K562 (cell line): Measurements from ENCODE around the gene CMSS1. TPM values are rescaled to one million over a fixed set of nuclear protein-coding genes. Genes with fewer than 3 reads are reported as not detected.

Experiments
- ATAC-seq: fragments of 200-7000 bp; cut with Tn5 transposase; 3 replicates; pipeline ENCODE4 v1.9.1; 2020; ENCODE audit warnings: moderate library complexity
- BruUV-seq: library from RNA; stranded (reverse); fragments of 400-500 nt; replicated peaks from 2 replicates; lab custom pipeline; 2021; lab: Mats Ljungman, UMichigan
- CTCF ChIA-PET: fragments of 300-600 bp; formaldehyde crosslinking; extraction: SDS; loops from one replicate; lab custom pipeline; 2021; ENCODE audit warnings: low intra/inter-chr PET ratio; lab: Yijun Ruan, JAX
- POLR2A ChIA-PET: fragments of 300-600, 350-650 bp; sonication (Branson Sonifier 250); formaldehyde crosslinking; extraction: SDS; loops from one replicate; lab custom pipeline; 2021; ENCODE audit warnings: antibody characterized with exemption, inconsistent platforms; lab: Yijun Ruan, JAX
- DNase-seq, 4 experiments: peaks; one replicate each; pipeline versions ENCODE4 v3.0.0 to v3.0.0-alpha.2; 2011 to 2018; ENCODE audit warnings: low spot score in 3 of 4, mixed read lengths in 3 of 4; ENCODE audit errors: extremely low read depth in 1 of 4
- FAIRE-seq: peaks from 2 replicates; lab custom pipeline; 2011; peaks lifted over from hg19 to GRCh38; lab: Jason Lieb, UNC
- H2AFZ ChIP-seq: 2 replicates; pipeline ENCODE4 v1.6.0; 2011; ENCODE audit warnings: low read depth, low read length, control low read depth, inconsistent platforms
- H3K27ac ChIP-seq: fragments of 200-600 bp; 3 replicates; pipeline ENCODE4 v1.8.0; 2011; ENCODE audit warnings: low read depth, mild to moderate bottlenecking, control low read depth, inconsistent platforms, low read length, moderate library complexity, mixed read lengths; ENCODE audit errors: extremely low read depth
- H3K27me3 ChIP-seq, 2 experiments: fragments of 300-600 bp in 1 of 2; 2 replicates in 1 of 2; 3 replicates in 1 of 2; pipeline versions ENCODE4 v1.6.0 to v1.8.0; 2011; ENCODE audit warnings: inconsistent platforms in 2 of 2, low read length in 2 of 2, mild to moderate bottlenecking in 1 of 2, mixed read lengths in 1 of 2, moderate library complexity in 1 of 2; ENCODE audit not compliant: control insufficient read depth in 2 of 2, insufficient read depth in 2 of 2
- H3K36me3 ChIP-seq: fragments of 300-600 bp; 3 replicates; pipeline ENCODE4 v1.8.0; 2011; ENCODE audit warnings: mild to moderate bottlenecking, low read length, inconsistent platforms; ENCODE audit not compliant: control insufficient read depth, insufficient read depth
- H3K4me1 ChIP-seq, 2 experiments: fragments of 200-600 bp in 1 of 2; replicated peaks in 1 of 2; 2 replicates in 1 of 2; 3 replicates in 1 of 2; pipeline versions ENCODE4 v1.5.1 to v1.8.0; 2011; ENCODE audit warnings: inconsistent platforms in 2 of 2, low read length in 2 of 2, mild to moderate bottlenecking in 1 of 2, mixed read lengths in 1 of 2, moderate library complexity in 1 of 2; ENCODE audit not compliant: control insufficient read depth in 2 of 2, insufficient read depth in 2 of 2
- H3K4me2 ChIP-seq: 2 replicates; pipeline ENCODE4 v1.6.1; 2011; ENCODE audit warnings: low read length, control low read depth, inconsistent platforms, mixed read lengths; ENCODE audit not compliant: insufficient read depth
- H3K4me3 ChIP-seq: fragments of 200-600 bp; sonication (generic), shearing (Covaris generic); 2 replicates; pipeline ENCODE4 v1.5.1; 2016; ENCODE audit warnings: control low read depth, inconsistent platforms
- H3K79me2 ChIP-seq: fragments of 200-600 bp; 3 replicates; pipeline ENCODE4 v1.8.0; 2011; ENCODE audit warnings: low read length, inconsistent platforms; ENCODE audit not compliant: control insufficient read depth, insufficient read depth
- H3K9ac ChIP-seq, 2 experiments: 2 replicates each; pipeline versions ENCODE4 v1.6.0 to v1.6.1; 2011; ENCODE audit warnings: low read depth in 2 of 2, low read length in 2 of 2, control low read depth in 1 of 2, inconsistent platforms in 1 of 2, mild to moderate bottlenecking in 1 of 2, mixed read lengths in 1 of 2; ENCODE audit not compliant: insufficient read depth in 1 of 2
- H3K9me1 ChIP-seq: one replicate; pipeline ENCODE4 v1.6.0; 2011; ENCODE audit warnings: inconsistent platforms, mild to moderate bottlenecking, low read length, moderate library complexity; ENCODE audit not compliant: control insufficient read depth, insufficient read depth
- H3K9me3 ChIP-seq: replicated peaks from 2 replicates; pipeline ENCODE4 v1.5.1; 2011; ENCODE audit warnings: low read depth, low read length, inconsistent platforms; ENCODE audit not compliant: control insufficient read depth, insufficient read depth
- H4K20me1 ChIP-seq: replicated peaks from 2 replicates; pipeline ENCODE4 v1.6.1; 2011; ENCODE audit warnings: low read length, inconsistent platforms, mixed read lengths; ENCODE audit not compliant: control insufficient read depth, insufficient read depth
- COPS2 ChIP-seq: fragments of 450-650 bp; conservative IDR thresholded peaks from 2 replicates; pipeline ENCODE4 v1.6.1; 2016; ENCODE audit warnings: mild to moderate bottlenecking, moderate library complexity
- CREBBP ChIP-seq: IDR thresholded peaks from one replicate; pipeline ENCODE4 v1.6.1; 2012; ENCODE audit warnings: low read depth, mild to moderate bottlenecking, control low read depth, inconsistent platforms, low read length
- MLX ChIP-seq, 2 experiments: fragments of 450-650 bp in 1 of 2; sonication (generic) in 1 of 2; formaldehyde crosslinking; conservative IDR thresholded peaks; 2 replicates each; pipeline versions ENCODE4 v1.4.0 to v1.8.1; 2020 to 2022; ENCODE audit warnings: mild to moderate bottlenecking in 1 of 2, missing genetic modification reagents in 1 of 2
- MTA2 ChIP-seq: fragments of 450-650 bp; IDR thresholded peaks from 2 replicates; pipeline ENCODE4 v1.6.1; 2016; ENCODE audit warnings: low read depth
- RBM25 ChIP-seq: fragments of 200-400 bp; formaldehyde crosslinking; IDR thresholded peaks from 2 replicates; pipeline ENCODE4 v1.6.1; 2018; ENCODE audit warnings: low read length, low read depth, moderate library complexity; ENCODE audit not compliant: severe bottlenecking
- SIN3A ChIP-seq, 2 experiments: fragments of 150-350 bp in 1 of 2; IDR thresholded peaks; 2 replicates each; pipeline ENCODE4 v1.6.1; 2011 to 2016; ENCODE audit warnings: borderline replicate concordance in 2 of 2, low read depth in 2 of 2, low read length in 2 of 2, mild to moderate bottlenecking in 2 of 2, moderate library complexity in 2 of 2; ENCODE audit not compliant: control insufficient read depth in 1 of 2
- STAT5B ChIP-seq: fragments of 250-450 bp; sonication (Bioruptor Pico); IDR thresholded peaks from 2 replicates; pipeline ENCODE4 v1.8.0; 2021; ENCODE audit warnings: mild to moderate bottlenecking, inconsistent platforms
- ZNF318 ChIP-seq, 2 experiments: fragments of 450-650 bp; IDR thresholded peaks; 2 replicates each; pipeline ENCODE4 v1.6.1; 2016; ENCODE audit warnings: mild to moderate bottlenecking in 2 of 2, borderline replicate concordance in 1 of 2, low read depth in 1 of 2, moderate library complexity in 1 of 2
- ZNF778 ChIP-seq: fragments of 450-650 bp; formaldehyde crosslinking; IDR thresholded peaks from 2 replicates; pipeline ENCODE4 v1.4.0; 2020; ENCODE audit warnings: mild to moderate bottlenecking, moderate library complexity
- whole genome bisulfite sequencing: fragments of 100-300 bp; shearing (Covaris generic); methylation state at CpG from one replicate; pipeline ENCODE4 v1.1.6; 2016; ENCODE audit warnings: low coverage, mixed read lengths; ENCODE audit not compliant: insufficient coverage; ENCODE audit errors: missing lambda C conversion rate; 5-methylcytosine and 5-hydroxymethylcytosine counted together
- in situ Hi-C: fragments of 300-500 bp; cut with MboI; formaldehyde crosslinking; loops from 4 replicates; pipeline ENCODE4 v1.15.0; 2018; ENCODE audit warnings: inconsistent platforms, mixed read lengths
- intact Hi-C: fragments of 100-400 bp; cut with micrococcal nuclease; formaldehyde crosslinking; loops from 2 replicates; pipeline ENCODE4 v1.14.2; 2022
- polyA plus RNA-seq, 8 experiments: library from polyadenylated mRNA; depleted of rRNA in 4 of 8; stranded (reverse) in 5 of 8; unstranded in 3 of 8; fragments of >200 nt; fragmentation: Nextera tagmentation in 2 of 8; fragmentation: Illumina TruSeq in 1 of 8; extraction: Ambion mirVana in 2 of 8; extraction: Trizol in 1 of 8; gene quantifications; 2 replicates each; pipeline versions ENCODE4 v1.2.1 to v1.2.3, GENCODE V29; 2011 to 2014; ENCODE audit warnings: inconsistent platforms in 1 of 8, missing spikeins in 1 of 8
- total RNA-seq, 7 experiments: library from RNA; depleted of rRNA in 6 of 7; stranded (reverse); fragments of >200 nt in 6 of 7; fragmentation: Illumina TruSeq in 2 of 7; extraction: Trizol in 2 of 7; gene quantifications; 2 replicates each; pipeline versions ENCODE4 v1.2.1 to v1.2.3, GENCODE V29; 2011 to 2021; ENCODE audit warnings: low replicate concordance in 1 of 7
- TF ChIP-seq, protein P1 (sequence below), 2 experiments: IDR thresholded peaks; 2 replicates each; pipeline ENCODE4 v1.6.1; 2012; ENCODE audit warnings: improper control_type of control experiment in 2 of 2, low read depth in 2 of 2, low read length in 2 of 2, borderline replicate concordance in 1 of 2

The CMSS1 gene
- total and polyA plus RNA-seq, 9 of the 15 experiments (the other 6 are each of a cell fraction or from before 2014, with no cell fraction given) = 46.9 to 109 (median 72.3) TPM

DNA sequence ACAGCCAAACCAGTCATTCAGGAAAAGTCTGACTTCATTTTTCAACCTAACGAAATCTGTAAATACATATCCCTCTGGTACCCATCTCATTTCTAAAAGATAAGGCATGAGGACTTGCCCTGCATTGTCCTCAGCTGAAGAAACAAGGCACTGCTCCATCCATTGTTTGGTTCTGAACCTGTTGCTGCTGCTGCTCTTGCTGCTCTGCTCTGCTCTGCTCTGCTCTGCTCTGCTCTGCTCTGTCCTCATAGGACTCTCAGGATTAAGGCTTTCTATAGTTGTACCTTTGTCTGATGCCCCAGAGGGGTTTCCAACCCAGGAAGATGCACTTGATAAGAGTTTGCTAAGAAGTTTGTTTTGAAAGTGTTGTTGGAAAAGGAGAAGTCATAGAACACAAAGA, 38.2 kb downstream of the CMSS1 start:
- ChIA-PET CTCF (no interaction called here), POLR2A (no interaction called here)
- no peaks in the 10 kb centered on the region for H3K9me3 ChIP-seq
- DNase-seq = no peak
- in situ Hi-C loops = no loop called here
- ATAC-seq = no peak
- no peak overlapping the region for H2AFZ ChIP-seq
- H3K36me3 ChIP-seq = peaks cover 2% of the 10 kb centered on the region; the same call in 1 of the 3 replicates
- H3K4me1 ChIP-seq = no peaks in the 10 kb centered on the region
- H4K20me1 ChIP-seq = no peaks in the 10 kb centered on the region
- FAIRE-seq = no peak
- H3K9me1 ChIP-seq = no peaks in the 10 kb centered on the region
- H3K27me3 ChIP-seq = no peaks in the 10 kb centered on the region
- H3K4me2 ChIP-seq = no peak overlapping the region
- peaks cover 42% of the 10 kb centered on the region for H3K79me2 ChIP-seq
- WGBS = 75% methylated on average over 1 of the region's 1 CpG
- BruUV-seq = no TSS peak
- intact Hi-C loops = no loop called here
- H3K9ac ChIP-seq = no peak overlapping the region
- no peak overlapping the region for H3K27ac ChIP-seq
- H3K4me3 ChIP-seq = no peak overlapping the region
- TF ChIP-seq RBM25 (no peak), MLX (CRISPR knock-in tag; conservative IDR thresholded peaks at IDR 0.05) (no peak), STAT5B (CRISPR knock-in tag) (no peak), SIN3A (IDR thresholded peaks at IDR 0.05; ENCODE audit: borderline replicate concordance in 2 of 2, control insufficient read depth in 1 of 2, low read depth in 2 of 2, low read length in 2 of 2) (no peak), COPS2 (no peak), ZNF318 (IDR thresholded peaks at IDR 0.05; ENCODE audit: borderline replicate concordance in 1 of 2, low read depth in 1 of 2) (no peak), ZNF778 (no peak), CREBBP (no peak), MTA2 (no peak)
- TF ChIP-seq, protein P1, sequence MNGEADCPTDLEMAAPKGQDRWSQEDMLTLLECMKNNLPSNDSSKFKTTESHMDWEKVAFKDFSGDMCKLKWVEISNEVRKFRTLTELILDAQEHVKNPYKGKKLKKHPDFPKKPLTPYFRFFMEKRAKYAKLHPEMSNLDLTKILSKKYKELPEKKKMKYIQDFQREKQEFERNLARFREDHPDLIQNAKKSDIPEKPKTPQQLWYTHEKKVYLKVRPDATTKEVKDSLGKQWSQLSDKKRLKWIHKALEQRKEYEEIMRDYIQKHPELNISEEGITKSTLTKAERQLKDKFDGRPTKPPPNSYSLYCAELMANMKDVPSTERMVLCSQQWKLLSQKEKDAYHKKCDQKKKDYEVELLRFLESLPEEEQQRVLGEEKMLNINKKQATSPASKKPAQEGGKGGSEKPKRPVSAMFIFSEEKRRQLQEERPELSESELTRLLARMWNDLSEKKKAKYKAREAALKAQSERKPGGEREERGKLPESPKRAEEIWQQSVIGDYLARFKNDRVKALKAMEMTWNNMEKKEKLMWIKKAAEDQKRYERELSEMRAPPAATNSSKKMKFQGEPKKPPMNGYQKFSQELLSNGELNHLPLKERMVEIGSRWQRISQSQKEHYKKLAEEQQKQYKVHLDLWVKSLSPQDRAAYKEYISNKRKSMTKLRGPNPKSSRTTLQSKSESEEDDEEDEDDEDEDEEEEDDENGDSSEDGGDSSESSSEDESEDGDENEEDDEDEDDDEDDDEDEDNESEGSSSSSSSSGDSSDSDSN (IDR thresholded peaks at IDR 0.05; ENCODE audit: borderline replicate concordance in 1 of 2, low read depth in 2 of 2, low read length in 2 of 2) = no peak
